SU-DHL-6 (cell line): ENCODE measurements around the gene ECSCR.

Experiments used
- H2AFZ ChIP-seq: fragments of 200-600 bp; sonication (generic); 2 replicates; pipeline ENCODE4 v1.6.1; 2014; ENCODE audit warnings: low read depth, mild to moderate bottlenecking, moderate library complexity, mixed read lengths, antibody characterized with exemption, low read length; ENCODE audit not compliant: severe bottlenecking
- H3F3A ChIP-seq: fragments of 200-600 bp; shearing (Covaris generic); 2 replicates; pipeline ENCODE4 v1.6.0; 2016; ENCODE audit warnings: antibody characterized with exemption, mild to moderate bottlenecking; ENCODE audit not compliant: insufficient read depth
- H3K27ac ChIP-seq: fragments of 200-600 bp; sonication (generic); 2 replicates; pipeline ENCODE4 v1.5.1; 2016; ENCODE audit warnings: low read depth, mild to moderate bottlenecking, low read length, moderate library complexity, mixed read lengths
- H3K27me3 ChIP-seq: fragments of 200-600 bp; sonication (generic), shearing (Covaris generic); 2 replicates; pipeline ENCODE4 v1.6.0; 2014; ENCODE audit warnings: mild to moderate bottlenecking, low read length
- H3K36me3 ChIP-seq: fragments of 200-600 bp; sonication (generic); 2 replicates; pipeline ENCODE4 v1.6.1; 2014; ENCODE audit warnings: mild to moderate bottlenecking, low read length, mixed read lengths
- H3K4me2 ChIP-seq: fragments of 300-600, 200-600 bp; shearing (Covaris generic), sonication (generic); 2 replicates; pipeline ENCODE4 v1.6.0; 2014; ENCODE audit warnings: low read length, low read depth, mild to moderate bottlenecking; ENCODE audit not compliant: poor library complexity, severe bottlenecking
- H3K4me3 ChIP-seq: fragments of 200-600 bp; sonication (generic); 2 replicates; pipeline ENCODE4 v1.5.1; 2014; ENCODE audit warnings: antibody characterized with exemption, low read length, mild to moderate bottlenecking, mixed read lengths; ENCODE audit not compliant: insufficient read depth, poor library complexity, severe bottlenecking
- H3K79me2 ChIP-seq: fragments of 200-600 bp; sonication (generic); 2 replicates; pipeline ENCODE4 v1.6.1; 2014; ENCODE audit warnings: mild to moderate bottlenecking, low read length, moderate library complexity; ENCODE audit not compliant: insufficient read depth
- H3K9ac ChIP-seq: fragments of 200-600 bp; sonication (generic); 2 replicates; pipeline ENCODE4 v1.7.0; 2014; ENCODE audit warnings: mild to moderate bottlenecking, low read length
- H3K9me2 ChIP-seq: fragments of 200-600 bp; sonication (generic); replicated peaks from 2 replicates; pipeline ENCODE4 v1.6.1; 2014; ENCODE audit warnings: low read length; ENCODE audit not compliant: insufficient read depth
- H3K9me3 ChIP-seq: fragments of 200-600 bp; sonication (generic); 2 replicates; pipeline ENCODE4 v1.6.1; 2014; ENCODE audit warnings: low read length, mixed read lengths; ENCODE audit not compliant: insufficient read depth
- H4K20me1 ChIP-seq: fragments of 200-600 bp; sonication (generic); 2 replicates; pipeline ENCODE4 v1.6.1; 2014; ENCODE audit warnings: low read depth, mild to moderate bottlenecking, antibody characterized with exemption, low read length, moderate library complexity, mixed read lengths
- CTCF ChIP-seq: fragments of 200-600 bp; sonication (generic); IDR thresholded peaks from one replicate; pipeline ENCODE4 v1.5.1; 2017; ENCODE audit warnings: antibody characterized with exemption, mild to moderate bottlenecking, low read length, moderate library complexity; ENCODE audit not compliant: insufficient read depth, poor library complexity, severe bottlenecking
- EZH2phosphoT487 ChIP-seq: fragments of 200-600 bp; sonication (generic), shearing (Covaris generic); conservative IDR thresholded peaks from 2 replicates; pipeline ENCODE4 v1.6.1; 2018; ENCODE audit warnings: mild to moderate bottlenecking, antibody characterized with exemption, low read length, moderate library complexity, mixed read lengths

ECSCR gene

GRCh38 chr5:139453683-139454567 is 8.6 kb downstream of the ECSCR start:
- no peak overlapping the region for H3K4me3 ChIP-seq
- no peaks in the 10 kb centered on the region for H4K20me1 ChIP-seq
- H3K9me2 ChIP-seq, result no peaks in the 10 kb centered on the region
- no peaks in the 10 kb centered on the region for H3K36me3 ChIP-seq
- H3K27ac ChIP-seq, result no peak overlapping the region
- no peak overlapping the region for H3K9ac ChIP-seq
- no peak overlapping the region for H3K4me2 ChIP-seq
- no peak overlapping the region for H2AFZ ChIP-seq
- H3F3A ChIP-seq, result no peaks in the 10 kb centered on the region
- H3K9me3 ChIP-seq, result no peaks in the 10 kb centered on the region
- no peaks in the 10 kb centered on the region for H3K27me3 ChIP-seq
- TF ChIP-seq CTCF (no peak), EZH2phosphoT487 (no peak)
- no peaks in the 10 kb centered on the region for H3K79me2 ChIP-seq

- Histone ChIP-seq H3K9ac (no peak overlapping the region), H3K79me2 (no peaks in the 10 kb centered on the region), H2AFZ (no peak overlapping the region), H3K4me2 (no peak overlapping the region), H3F3A (no peaks in the 10 kb centered on the region), H3K36me3 (no peaks in the 10 kb centered on the region), H4K20me1 (no peaks in the 10 kb centered on the region), H3K4me3 (no peak overlapping the region), H3K9me2 (no peaks in the 10 kb centered on the region), H3K27me3 (no peaks in the 10 kb centered on the region), H3K27ac (no peak overlapping the region), H3K9me3 (no peaks in the 10 kb centered on the region)
- no peak for TF ChIP-seq CTCF
- TF ChIP-seq EZH2phosphoT487, result no peak
Measured at GRCh38 chr5:139451878-139452660, 10.5 kb downstream of the ECSCR start.

GRCh38 chr5:139451176-139451575 is 11.4 kb downstream of the ECSCR start:
- no peaks in the 10 kb centered on the region for H4K20me1 ChIP-seq
- H3K27ac ChIP-seq, result no peak overlapping the region
- no peaks in the 10 kb centered on the region for H3K9me3 ChIP-seq
- no peaks in the 10 kb centered on the region for H3K79me2 ChIP-seq
- no peaks in the 10 kb centered on the region for H3K9me2 ChIP-seq
- H3F3A ChIP-seq, result no peaks in the 10 kb centered on the region
- H2AFZ ChIP-seq, result no peak overlapping the region
- H3K4me2 ChIP-seq, result no peak overlapping the region
- H3K27me3 ChIP-seq, result no peaks in the 10 kb centered on the region
- no peak overlapping the region for H3K9ac ChIP-seq
- H3K36me3 ChIP-seq, result no peaks in the 10 kb centered on the region
- no peak overlapping the region for H3K4me3 ChIP-seq
- TF ChIP-seq CTCF (no peak), EZH2phosphoT487 (no peak)
